Neuronal stem cell (in vitro differentiated cells): ENCODE measurements around the gene LRRC25.

Experiments used
- DNase-seq: peaks from one replicate; pipeline ENCODE4 v3.0.0-alpha.2; 2013; ENCODE audit warnings: low spot score
- H2AFZ ChIP-seq: one replicate; pipeline ENCODE4 v1.6.1; 2013; ENCODE audit warnings: mild to moderate bottlenecking, low read length, inconsistent platforms
- H2AK5ac ChIP-seq: 2 replicates; pipeline ENCODE4 v1.6.1; 2013; ENCODE audit warnings: low read depth, mild to moderate bottlenecking, inconsistent platforms, low read length, moderate library complexity, mixed read lengths
- H2BK120ac ChIP-seq: 2 replicates; pipeline ENCODE4 v1.6.1; 2013; ENCODE audit warnings: low read depth, mild to moderate bottlenecking, inconsistent platforms, low read length, moderate library complexity, mixed read lengths
- H2BK12ac ChIP-seq: one replicate; pipeline ENCODE4 v1.6.1; 2013; ENCODE audit warnings: low read length, inconsistent platforms
- H2BK15ac ChIP-seq: 2 replicates; pipeline ENCODE4 v1.6.1; 2013; ENCODE audit warnings: mild to moderate bottlenecking, low read length, inconsistent platforms, mixed read lengths
- H2BK5ac ChIP-seq: one replicate; pipeline ENCODE4 v1.6.1; 2013; ENCODE audit warnings: inconsistent platforms, mild to moderate bottlenecking, low read length, moderate library complexity
- H3K14ac ChIP-seq: one replicate; pipeline ENCODE4 v1.6.1; 2013; ENCODE audit warnings: low read length, inconsistent platforms
- H3K18ac ChIP-seq: 2 replicates; pipeline ENCODE4 v1.6.1; 2013; ENCODE audit warnings: low read length, inconsistent platforms
- H3K23ac ChIP-seq: 2 replicates; pipeline ENCODE4 v1.6.1; 2013; ENCODE audit warnings: low read depth, mild to moderate bottlenecking, mixed read lengths, low read length, inconsistent platforms; ENCODE audit not compliant: poor library complexity
- H3K27ac ChIP-seq: replicated peaks from 3 replicates; pipeline ENCODE4 v1.5.1; 2013; ENCODE audit warnings: low read length, inconsistent platforms
- H3K27me3 ChIP-seq, 3 experiments: 2 replicates each; pipeline ENCODE4 v1.6.1; 2013; ENCODE audit warnings: low read length in 3 of 3, mild to moderate bottlenecking in 2 of 3, inconsistent platforms in 1 of 3, low read depth in 1 of 3, mixed read lengths in 1 of 3, moderate library complexity in 1 of 3; ENCODE audit not compliant: control insufficient read depth in 3 of 3, insufficient read depth in 3 of 3
- H3K36me3 ChIP-seq, 2 donors: replicated peaks in 1 of 2; 2 replicates each; pipeline ENCODE4 v1.6.1; 2013; ENCODE audit warnings: low read length in 2 of 2; ENCODE audit not compliant: control insufficient read depth in 2 of 2, insufficient read depth in 2 of 2
- H3K4ac ChIP-seq: 2 replicates; pipeline ENCODE4 v1.6.1; 2013; ENCODE audit warnings: inconsistent platforms, mild to moderate bottlenecking, low read length, moderate library complexity
- H3K4me1 ChIP-seq, 2 donors: 1 replicate in 1 of 2; 2 replicates in 1 of 2; pipeline ENCODE4 v1.6.1; 2013; ENCODE audit warnings: low read length in 2 of 2, low read depth in 1 of 2; ENCODE audit not compliant: control insufficient read depth in 2 of 2, insufficient read depth in 1 of 2
- H3K4me2 ChIP-seq: one replicate; pipeline ENCODE4 v1.6.1; 2013; ENCODE audit warnings: mild to moderate bottlenecking, low read length, inconsistent platforms; ENCODE audit not compliant: insufficient read depth, poor library complexity, severe bottlenecking
- H3K4me3 ChIP-seq, 2 donors: 2 replicates each; pipeline ENCODE4 v1.5.1; 2013; ENCODE audit warnings: low read length in 2 of 2, mild to moderate bottlenecking in 2 of 2, inconsistent platforms in 1 of 2, moderate library complexity in 1 of 2
- H3K79me1 ChIP-seq: one replicate; pipeline ENCODE4 v1.6.1; 2013; ENCODE audit warnings: low read depth, mild to moderate bottlenecking, inconsistent platforms, low read length, moderate library complexity
- H3K9ac ChIP-seq: one replicate; pipeline ENCODE4 v1.6.1; 2013; ENCODE audit warnings: mild to moderate bottlenecking, low read depth, low read length, inconsistent platforms; ENCODE audit not compliant: poor library complexity
- H3K9me3 ChIP-seq, 2 donors: replicated peaks in 1 of 2; 2 replicates each; pipeline versions ENCODE3 to v1.6.1; 2013; ENCODE audit warnings: low read length in 2 of 2, mild to moderate bottlenecking in 2 of 2, inconsistent platforms in 1 of 2, low read depth in 1 of 2, mixed read lengths in 1 of 2, moderate library complexity in 1 of 2; ENCODE audit not compliant: control insufficient read depth in 2 of 2, insufficient read depth in 1 of 2
- H4K8ac ChIP-seq: one replicate; pipeline ENCODE4 v1.6.1; 2013; ENCODE audit warnings: low read depth, mild to moderate bottlenecking, inconsistent platforms, low read length, moderate library complexity
- H4K91ac ChIP-seq: one replicate; pipeline ENCODE4 v1.6.1; 2013; ENCODE audit warnings: low read length, low read depth, mild to moderate bottlenecking, inconsistent platforms; ENCODE audit not compliant: poor library complexity
- WGBS, 2 donors: extraction: QIAGEN DNeasy Blood & Tissue Kit; methylation state at CpG; one replicate each; pipeline ENCODE4 v1.1.7; 2013; ENCODE audit warnings: missing lambda C conversion rate in 2 of 2, mixed read lengths in 1 of 2; ENCODE audit not compliant: insufficient read length in 2 of 2, insufficient replicate concordance in 1 of 2; ENCODE audit errors: extremely low coverage in 2 of 2; 5-methylcytosine and 5-hydroxymethylcytosine counted together

Gene LRRC25

DNA sequence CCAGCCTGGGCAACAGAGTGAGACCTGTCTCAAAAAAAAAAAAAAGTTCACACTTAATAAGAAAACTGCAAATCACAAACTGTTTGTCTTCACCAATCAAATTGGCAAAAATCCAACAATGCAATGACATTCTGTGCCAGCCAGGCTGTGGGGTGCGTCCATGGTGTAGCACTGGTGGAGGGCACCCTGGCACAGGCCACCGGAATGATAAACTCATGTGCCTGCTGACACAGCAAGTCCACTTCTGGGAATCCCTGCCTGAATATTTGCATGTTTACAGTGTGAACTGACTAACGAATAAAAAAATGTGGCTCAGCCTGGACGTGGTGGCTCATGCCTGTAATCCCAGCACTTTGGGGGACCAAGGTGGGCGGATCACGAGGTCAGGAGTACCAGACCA, 1.6 kb upstream of the LRRC25 start:
- H3K9me3 ChIP-seq, result no peaks in the 10 kb centered on the region
- no CpG with 5 or more reads among the region's 6 CpGs for WGBS, 2 donors
- H2BK5ac ChIP-seq, result no peak overlapping the region
- no peak for DNase-seq
- no peak overlapping the region for H4K91ac ChIP-seq
- no peaks in the 10 kb centered on the region for H3K36me3 ChIP-seq
- no peak overlapping the region for H2BK120ac ChIP-seq
- H3K23ac ChIP-seq, result no peak overlapping the region
- no peak overlapping the region for H3K4me3 ChIP-seq
- no peak overlapping the region for H4K8ac ChIP-seq
- no peaks in the 10 kb centered on the region for H3K79me1 ChIP-seq
- no peak overlapping the region for H3K14ac ChIP-seq
- H3K4ac ChIP-seq, result no peak overlapping the region
- H3K4me2 ChIP-seq, result no peak overlapping the region
- H2BK15ac ChIP-seq, result no peak overlapping the region
- no peak overlapping the region for H2AK5ac ChIP-seq
- no peak overlapping the region for H3K27ac ChIP-seq
- H2BK12ac ChIP-seq, result no peak overlapping the region
- H3K4me1 ChIP-seq, result peaks cover 9 to 22% of the 10 kb centered on the region in 2 donors
- H3K18ac ChIP-seq, result no peak overlapping the region
- H3K27me3 ChIP-seq, result peaks cover 0 to 4% (median 3%) of the 10 kb centered on the region in 3 experiments
- H2AFZ ChIP-seq, result no peak overlapping the region
- no peak overlapping the region for H3K9ac ChIP-seq

DNA sequence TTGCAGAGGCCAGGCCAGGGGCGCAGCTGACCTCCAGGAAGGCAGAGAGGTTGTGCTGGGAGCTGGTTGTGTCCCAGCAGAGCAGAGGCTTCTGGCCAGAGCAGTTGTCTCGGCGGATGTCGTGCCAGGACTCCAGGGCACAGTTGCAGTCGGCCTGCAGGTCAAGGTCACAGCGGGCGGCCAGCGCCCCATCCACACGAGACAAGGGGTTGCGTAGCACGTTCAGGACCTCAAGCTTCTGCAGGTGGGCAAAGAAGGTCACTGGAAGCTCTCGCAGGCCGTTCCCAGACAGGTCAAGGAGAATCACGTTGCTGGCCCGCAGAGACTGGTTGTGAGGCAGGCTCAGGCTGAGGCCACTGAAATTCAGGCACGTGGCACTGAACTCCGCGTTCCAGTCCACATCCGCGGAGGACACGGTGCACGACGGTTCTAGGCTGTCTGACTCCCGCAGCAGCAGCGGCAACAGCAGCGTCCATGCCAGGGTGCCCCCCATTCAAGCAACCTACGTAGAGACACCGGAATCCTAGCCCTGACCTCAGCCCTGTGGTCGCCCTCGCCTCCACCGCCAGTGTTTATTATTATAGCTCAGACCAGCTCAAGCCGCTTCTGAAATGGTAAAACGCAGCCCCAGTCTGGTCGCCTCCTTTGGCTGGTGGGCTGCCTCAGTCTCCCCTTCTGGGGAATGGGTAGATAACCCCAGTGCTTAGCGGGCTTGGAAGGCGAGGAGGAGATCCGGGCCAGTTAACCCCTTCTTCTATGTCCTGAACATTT, 766 bp downstream of the LRRC25 start:
- Histone ChIP-seq H3K4ac (no peak overlapping the region), H3K4me2 (no peak overlapping the region), H3K4me1 (peaks cover 9 to 14% of the 10 kb centered on the region in 2 donors), H2BK12ac (peak overlapping the region; percentile 95), H3K14ac (peak overlapping the region; percentile 57), H2AK5ac (peak overlapping the region; percentile 23), H3K36me3 (no peaks in the 10 kb centered on the region), H3K79me1 (no peaks in the 10 kb centered on the region), H2AFZ (peak overlapping the region; percentile 84), H3K4me3 (peak overlapping the region in 1 of 2 donors; percentile 45), H4K8ac (no peak overlapping the region), H3K9ac (no peak overlapping the region), H3K9me3 (no peaks in the 10 kb centered on the region), H3K23ac (peak overlapping the region; percentile 30), H2BK15ac (peak overlapping the region; percentile 59), H3K18ac (peak overlapping the region; percentile 40), H2BK120ac (peak overlapping the region; percentile 87), H3K27ac (no peak overlapping the region), H4K91ac (no peak overlapping the region), H3K27me3 (peaks cover 0 to 4% (median 3%) of the 10 kb centered on the region in 3 experiments), H2BK5ac (no peak overlapping the region)
- no peak for DNase-seq
- no CpG with 5 or more reads among the region's 37 CpGs for WGBS, 2 donors

DNA sequence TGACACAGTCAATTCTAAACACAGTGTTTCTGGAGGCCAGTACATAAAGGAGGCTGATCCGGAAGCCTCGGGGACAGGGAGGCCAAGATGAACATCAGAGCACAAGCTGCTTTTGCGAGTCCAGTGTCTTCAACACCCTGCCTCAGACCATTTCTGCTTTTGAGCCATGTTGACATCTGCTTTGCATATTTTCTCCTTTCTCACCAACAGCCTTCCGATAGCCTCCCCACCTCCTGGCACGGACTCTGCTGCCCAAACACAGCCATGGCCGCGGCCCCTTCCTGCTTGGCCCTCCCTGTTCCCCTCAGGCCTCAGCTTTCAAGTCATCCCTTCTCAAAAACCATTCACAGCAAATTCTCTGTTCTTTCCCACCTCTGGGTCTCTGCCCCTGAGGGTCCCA, 3.6 kb downstream of the LRRC25 start:
- Histone ChIP-seq H3K4me2 (no peak overlapping the region), H3K18ac (no peak overlapping the region), H3K79me1 (no peaks in the 10 kb centered on the region), H4K8ac (no peak overlapping the region), H3K23ac (no peak overlapping the region), H3K9ac (no peak overlapping the region), H3K36me3 (peaks cover 0 to 4% of the 10 kb centered on the region in 2 donors), H3K14ac (no peak overlapping the region), H3K27ac (no peak overlapping the region), H2BK5ac (peak overlapping the region; percentile 42), H4K91ac (no peak overlapping the region), H3K4me1 (peaks cover 9 to 14% of the 10 kb centered on the region in 2 donors), H3K4ac (no peak overlapping the region), H2AK5ac (no peak overlapping the region), H3K9me3 (peaks cover 0 to 4% of the 10 kb centered on the region in 2 donors), H2AFZ (no peak overlapping the region), H3K4me3 (no peak overlapping the region), H3K27me3 (peaks cover 0 to 16% (median 4%) of the 10 kb centered on the region in 3 experiments), H2BK12ac (no peak overlapping the region), H2BK15ac (peak overlapping the region; percentile 23), H2BK120ac (no peak overlapping the region)
- no CpG with 5 or more reads among the region's 7 CpGs for WGBS, 2 donors
- DNase-seq, result no peak

DNA sequence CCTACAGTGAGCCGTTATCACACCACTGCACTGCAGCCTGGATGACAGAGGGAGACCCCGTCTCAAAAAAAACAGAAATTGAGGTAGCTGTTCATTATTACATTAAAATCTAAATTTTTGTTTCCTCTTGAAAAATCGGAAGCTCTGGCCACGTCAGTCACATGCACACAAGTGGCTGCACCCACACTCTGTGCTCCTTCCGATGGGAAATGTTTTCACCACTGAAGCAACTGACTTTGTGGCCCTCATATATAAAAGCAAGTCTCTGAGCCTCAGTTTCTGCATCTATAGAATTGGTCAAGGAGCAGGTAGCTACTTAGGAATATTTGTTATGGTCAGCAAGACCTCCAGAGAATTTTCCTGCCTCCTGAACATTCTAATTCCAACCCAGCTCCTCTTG, 4.5 kb downstream of the LRRC25 start:
- H3K4ac ChIP-seq, result no peak overlapping the region
- peaks cover 0 to 6% of the 10 kb centered on the region in 2 donors for H3K36me3 ChIP-seq
- H2BK120ac ChIP-seq, result no peak overlapping the region
- H2AK5ac ChIP-seq, result no peak overlapping the region
- H3K14ac ChIP-seq, result no peak overlapping the region
- no peak overlapping the region for H3K4me3 ChIP-seq
- no peaks in the 10 kb centered on the region for H3K79me1 ChIP-seq
- H2BK5ac ChIP-seq, result no peak overlapping the region
- H3K27ac ChIP-seq, result no peak overlapping the region
- H3K9me3 ChIP-seq, result peaks cover 0 to 4% of the 10 kb centered on the region in 2 donors
- H3K4me1 ChIP-seq, result peaks cover 14% of the 10 kb centered on the region in 2 donors
- H2BK12ac ChIP-seq, result no peak overlapping the region
- H4K8ac ChIP-seq, result no peak overlapping the region
- WGBS, 2 donors, result no CpG with 5 or more reads among the region's 5 CpGs
- H3K18ac ChIP-seq, result no peak overlapping the region
- no peak overlapping the region for H3K23ac ChIP-seq
- H2AFZ ChIP-seq, result no peak overlapping the region
- no peak for DNase-seq
- no peak overlapping the region for H3K4me2 ChIP-seq
- H3K9ac ChIP-seq, result no peak overlapping the region
- no peak overlapping the region for H2BK15ac ChIP-seq
- H3K27me3 ChIP-seq, result peaks cover 0 to 23% (median 0%) of the 10 kb centered on the region in 3 experiments
- H4K91ac ChIP-seq, result no peak overlapping the region
